Measurements from ENCODE around the gene FAM120A. TPM values are rescaled to one million over a fixed set of nuclear protein-coding genes. Genes with fewer than 3 reads are reported as not detected.

FAM120A gene
- total RNA-seq, 1 donor from 2014 or later = 142 TPM

DNA sequence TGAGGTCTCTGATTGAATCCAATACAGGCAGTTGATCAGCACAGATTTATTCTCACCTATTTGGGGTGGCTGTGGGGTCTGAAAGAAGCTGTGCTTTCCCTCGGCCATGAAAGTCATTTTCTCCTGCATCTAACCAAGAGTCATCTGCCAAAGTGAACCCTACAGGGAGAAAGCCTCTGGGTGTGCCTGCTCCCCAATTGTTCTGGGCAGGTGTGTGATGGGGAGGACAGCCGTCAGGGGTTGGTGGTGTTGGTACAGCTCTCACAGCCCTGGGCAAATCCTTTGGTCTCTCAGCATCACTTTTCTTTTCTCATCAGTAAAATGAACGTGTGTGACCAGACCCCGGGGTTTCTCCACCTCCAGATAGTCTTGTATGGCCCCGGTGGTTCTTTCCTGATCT is 127.4 kb downstream of the FAM120A start:
- DNase-seq (ENCODE audit: low read depth) = no peak

DNA sequence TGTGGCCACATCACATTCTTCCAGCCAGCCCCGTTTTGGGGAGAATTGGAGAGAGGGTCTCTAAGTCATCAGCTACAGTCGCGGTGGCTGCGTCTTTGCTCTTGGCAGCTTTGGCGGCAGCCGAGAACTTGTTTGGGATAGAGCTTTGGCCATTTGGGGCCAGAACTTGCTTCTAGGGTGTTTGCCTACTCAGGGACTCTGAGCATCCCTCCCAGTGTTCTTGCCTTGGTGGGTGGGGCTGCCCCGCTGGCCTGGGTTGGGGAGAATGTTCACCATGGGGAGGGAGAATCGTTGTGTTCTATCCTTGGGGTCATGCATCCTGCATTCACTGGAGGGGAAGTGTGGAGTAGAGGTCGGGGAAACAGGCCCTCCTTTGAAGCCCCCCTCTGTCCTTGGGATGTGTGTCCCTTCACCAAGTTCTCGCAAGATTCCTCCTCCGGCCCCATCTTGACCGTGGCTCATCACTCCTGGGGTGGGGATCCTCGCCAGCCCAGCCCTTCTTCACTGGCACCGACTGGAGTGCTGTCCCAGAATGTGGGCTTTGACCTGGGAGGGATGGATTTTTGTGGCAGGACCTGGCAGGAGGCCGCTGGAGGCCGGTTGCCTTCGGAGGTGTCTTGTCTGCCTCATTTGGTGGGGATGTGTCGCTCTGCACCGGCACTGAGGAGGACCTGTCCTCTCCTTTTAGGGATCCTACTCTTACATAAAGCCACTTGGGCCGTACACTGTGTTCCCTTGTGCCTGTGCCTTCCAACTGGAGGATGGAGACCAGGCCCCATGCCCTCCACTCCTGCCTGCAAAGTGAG is 128.4 kb downstream of the FAM120A start:
- DNase-seq (ENCODE audit: low read depth) = no peak

DNA sequence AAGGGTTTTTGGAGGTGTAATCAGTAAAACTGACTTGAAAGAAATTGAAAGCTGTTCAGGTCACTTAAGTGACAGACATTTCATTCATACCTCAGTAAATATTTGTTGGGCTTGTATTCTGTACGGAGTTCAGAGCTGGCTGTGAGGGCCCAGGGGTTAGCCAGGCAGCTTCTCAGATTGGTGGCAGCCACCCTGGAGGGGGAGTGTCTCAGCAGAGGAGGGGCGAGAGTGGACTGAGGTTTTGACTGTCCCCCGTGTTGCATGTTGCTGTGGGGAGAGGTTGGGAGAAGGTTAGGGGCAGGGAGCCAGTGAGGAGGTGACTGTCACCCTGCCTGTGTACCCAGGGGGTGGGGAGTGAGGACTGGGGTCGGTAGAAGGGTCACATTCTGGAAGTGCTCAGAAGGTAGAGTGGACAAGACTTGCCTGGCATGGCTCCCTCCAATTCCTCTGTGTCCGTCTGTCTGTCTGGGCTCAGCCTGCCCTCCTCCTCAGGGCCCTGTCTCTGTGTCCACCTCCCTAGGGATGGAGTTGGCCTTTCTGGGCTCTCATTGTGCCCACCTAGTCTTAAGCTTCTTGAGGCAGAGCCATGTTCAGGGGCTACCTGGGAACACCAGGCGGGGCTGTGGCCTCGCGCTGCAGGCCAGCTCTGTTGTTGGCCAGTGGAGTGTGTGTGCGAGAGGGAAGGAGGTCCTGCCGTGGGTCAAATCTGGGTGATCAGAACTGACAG is 129.3 kb downstream of the FAM120A start:
- no peak for DNase-seq (ENCODE audit: low read depth)

DNA sequence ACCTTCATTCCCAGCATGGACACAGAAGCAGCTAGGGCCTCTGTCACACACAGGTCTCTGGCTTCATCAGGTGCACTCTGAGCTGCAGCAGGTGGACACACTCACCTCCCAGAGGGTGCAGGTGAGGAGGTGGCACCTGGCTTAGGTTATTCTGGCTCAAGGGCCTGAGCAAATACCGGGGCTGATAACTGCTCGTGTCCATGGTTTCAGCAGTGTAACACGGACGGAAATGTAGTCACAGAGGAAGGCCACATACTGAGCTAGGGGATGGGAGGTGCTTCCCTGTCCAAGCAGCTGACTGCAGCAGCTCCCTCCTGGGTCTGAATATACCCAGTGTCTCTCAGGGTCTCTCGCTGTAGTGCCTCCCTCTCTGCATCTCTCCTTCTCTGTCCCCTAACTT is 130.6 kb downstream of the FAM120A start:
- DNase-seq (ENCODE audit: low read depth) = no peak

DNA sequence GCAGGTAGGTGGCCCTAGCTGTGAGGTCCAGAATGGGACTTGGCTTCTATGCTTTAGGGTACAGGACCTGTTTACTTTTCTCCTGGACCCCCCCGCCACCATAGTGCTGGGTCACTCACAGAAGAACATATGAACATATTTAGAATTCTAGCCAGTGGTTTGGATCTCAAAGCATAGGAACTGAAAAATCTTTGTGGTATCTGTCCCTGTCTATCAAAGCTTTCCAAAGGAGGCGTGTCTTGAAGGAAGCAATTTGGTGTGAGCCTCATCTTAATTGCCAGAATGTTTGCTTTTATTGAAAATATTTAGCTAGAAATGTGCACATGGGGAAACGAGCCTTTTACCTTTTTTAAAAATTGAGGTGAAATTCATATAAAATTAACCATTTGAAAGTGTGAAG is 131.1 kb downstream of the FAM120A start:
- DNase-seq (ENCODE audit: low read depth) = no peak

DNA sequence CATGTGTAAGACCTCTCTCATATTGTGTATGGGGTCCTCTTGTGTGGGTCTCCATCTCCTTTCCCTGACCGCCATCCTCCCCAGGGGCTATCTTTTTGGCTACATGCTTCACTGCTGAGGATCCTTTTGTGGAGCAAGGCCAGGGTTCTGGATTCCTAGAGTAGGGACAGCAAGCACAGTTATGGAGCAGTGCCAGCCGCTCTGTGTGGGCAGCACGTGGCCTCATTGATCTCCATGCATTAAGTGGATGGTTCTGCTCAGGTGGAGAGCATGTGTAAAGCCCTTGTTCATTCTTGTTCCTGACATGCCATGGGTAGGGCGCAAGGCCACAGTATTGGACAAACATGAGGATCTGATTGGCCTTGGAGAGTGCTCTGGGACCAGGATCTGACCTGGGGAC is 133.8 kb downstream of the FAM120A start:
- no peak for DNase-seq (ENCODE audit: low read depth)

DNA sequence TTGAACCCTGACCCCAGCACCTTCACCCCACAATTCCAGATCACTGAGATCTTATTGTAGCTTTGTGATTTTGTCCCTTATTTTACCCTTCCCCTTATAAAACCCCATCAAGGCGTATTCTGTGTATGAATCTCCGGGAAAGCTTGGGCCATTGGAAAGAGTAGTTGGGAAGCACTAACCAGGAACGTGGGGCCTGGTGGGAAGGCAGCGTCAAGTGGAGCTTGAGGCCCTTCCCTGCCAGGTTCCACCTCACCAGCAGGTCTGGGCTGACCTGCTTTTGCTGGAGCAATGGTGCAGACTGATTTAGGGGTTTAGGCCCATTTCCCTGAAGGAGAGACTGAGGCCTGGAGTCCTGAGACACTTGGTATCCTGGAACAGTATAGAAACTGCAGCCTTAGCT is 134.2 kb downstream of the FAM120A start:
- DNase-seq (ENCODE audit: low read depth) = no peak

DNA sequence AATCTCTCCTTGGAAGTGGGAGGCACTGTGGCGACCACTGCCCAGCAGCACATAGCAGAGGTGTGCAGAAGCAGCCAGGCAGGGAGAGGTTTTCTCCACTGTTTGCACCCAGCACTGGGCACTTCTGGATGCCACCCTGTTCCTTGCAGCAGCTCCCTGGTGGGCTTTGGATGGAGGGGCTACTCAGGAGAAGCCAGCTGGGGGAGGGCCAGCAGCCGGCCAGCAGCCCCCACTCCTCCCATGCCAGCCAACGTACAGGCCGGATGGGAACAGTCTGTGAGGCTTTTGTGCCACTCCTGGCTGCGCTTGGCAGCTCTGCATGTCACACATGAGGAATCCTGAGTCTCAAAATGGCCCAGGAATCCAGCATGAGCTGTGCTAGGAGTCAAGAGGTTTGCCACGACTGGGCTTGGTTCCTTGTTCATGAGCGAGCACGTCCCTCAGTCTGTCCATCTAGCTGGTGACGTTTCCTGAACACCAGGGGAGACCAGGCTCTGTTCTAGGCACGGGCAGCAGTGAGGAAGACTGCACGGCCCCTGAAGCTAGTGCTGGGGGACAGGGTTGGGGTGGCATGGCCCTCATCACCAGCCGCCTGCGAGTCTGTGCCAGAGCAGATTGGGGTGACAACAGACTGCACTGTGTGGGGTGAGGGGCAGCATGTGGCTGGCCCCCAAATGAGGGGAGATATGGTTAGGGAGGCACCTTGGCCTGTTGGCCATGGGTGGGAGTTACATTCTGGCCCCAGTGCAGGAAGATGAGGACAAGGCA is 135.0 kb downstream of the FAM120A start:
- DNase-seq (ENCODE audit: low read depth) = peak; percentile 70

DNA sequence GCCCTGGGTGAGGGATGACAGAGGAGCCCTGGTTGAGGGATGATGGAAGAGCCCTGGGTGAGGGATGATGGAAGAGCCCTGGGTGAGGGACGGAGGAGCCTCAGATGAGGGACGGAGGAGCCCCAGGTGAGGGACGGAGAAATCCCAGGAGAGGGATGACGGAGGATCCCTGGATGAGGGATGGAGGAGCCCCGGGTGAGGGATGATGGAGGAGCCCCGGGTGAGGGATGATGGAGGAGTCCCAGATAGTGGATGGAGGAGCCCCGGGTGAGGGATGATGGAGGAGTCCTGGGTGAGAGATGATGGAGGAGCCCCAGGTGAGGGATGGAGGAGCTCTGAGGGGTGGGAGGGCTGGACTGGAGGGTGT is 135.8 kb downstream of the FAM120A start:
- DNase-seq (ENCODE audit: low read depth) = no peak

DNA sequence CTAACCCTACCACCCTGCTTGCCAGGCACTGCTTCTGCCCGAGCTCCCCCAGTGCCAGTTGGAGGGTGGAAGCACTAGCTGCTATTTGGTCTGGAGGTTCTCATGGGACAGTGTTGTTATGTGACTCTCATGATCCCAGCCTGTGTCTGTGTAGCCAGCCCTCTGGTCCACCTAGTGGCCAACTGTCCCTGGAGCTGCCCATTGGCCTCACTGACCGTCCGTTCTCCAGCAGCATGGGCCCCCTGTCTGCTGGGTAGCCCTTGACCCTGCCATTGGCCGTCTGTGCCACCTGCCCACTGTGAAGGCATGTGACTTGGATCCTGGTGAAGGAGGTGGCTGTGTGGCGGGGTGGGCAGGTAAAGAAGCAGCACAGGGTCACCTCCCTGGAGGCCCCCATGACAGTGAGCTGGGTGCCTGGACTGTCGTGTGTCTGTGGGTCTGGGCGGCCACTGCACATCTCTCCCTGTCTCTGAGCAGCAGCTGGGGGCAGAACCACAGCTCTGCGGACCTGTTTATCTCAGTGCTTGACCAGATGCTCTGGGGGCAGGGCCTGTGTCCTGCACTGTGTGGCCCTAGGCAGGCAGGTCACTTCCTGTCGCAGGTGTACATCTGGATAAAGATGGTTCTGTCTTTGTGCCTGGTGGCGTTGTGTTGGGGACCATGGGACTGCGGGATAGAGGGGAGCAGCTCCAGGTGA is 136.3 kb downstream of the FAM120A start:
- no peak for DNase-seq (ENCODE audit: low read depth)

DNA sequence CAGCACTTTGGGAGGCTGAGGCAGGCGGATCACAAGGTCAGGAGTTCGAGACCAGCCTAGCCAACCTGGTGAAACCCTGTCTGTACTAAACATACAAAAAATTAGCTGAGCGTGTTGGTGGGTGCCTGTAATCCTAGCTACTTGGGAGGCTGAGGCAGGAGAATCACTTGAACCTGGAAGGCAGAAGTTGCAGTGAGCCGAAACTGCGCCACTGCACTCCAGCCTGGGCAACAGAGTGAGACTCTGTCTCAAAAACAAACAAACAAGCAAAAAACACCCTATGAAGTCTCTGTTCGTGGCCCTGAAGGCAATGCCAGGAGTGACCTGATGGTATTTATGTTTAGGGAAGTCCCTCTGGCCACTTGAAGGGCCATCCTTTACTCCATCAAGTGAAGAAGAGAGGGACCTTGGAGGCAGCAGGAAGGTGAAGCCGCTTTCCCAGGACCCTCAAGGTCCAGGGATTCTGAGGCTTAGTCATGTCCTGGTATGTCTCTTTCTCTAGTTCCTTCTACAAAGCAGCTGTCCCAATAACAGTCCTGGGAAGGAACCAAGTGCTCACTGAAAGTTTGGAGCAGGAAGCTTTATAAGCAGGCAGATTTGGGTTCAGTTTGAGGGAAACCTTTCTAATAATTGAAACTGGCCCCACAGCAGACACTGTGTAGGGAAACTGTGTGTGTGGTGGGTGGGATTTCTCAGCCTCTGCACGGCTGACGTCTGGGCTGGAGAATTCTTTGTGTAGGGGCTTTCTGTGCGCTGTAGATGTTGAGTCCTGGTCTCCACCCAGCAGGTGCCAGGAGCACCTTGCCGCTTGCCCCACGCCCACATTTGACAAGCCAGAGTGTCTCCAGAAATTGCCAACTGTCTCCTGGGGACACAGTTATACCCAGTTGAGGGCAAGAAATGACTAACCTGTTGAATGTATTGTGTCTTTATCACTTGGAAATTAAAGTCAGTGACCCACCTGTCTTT is 137.4 kb downstream of the FAM120A start:
- peak; percentile 41 for DNase-seq (ENCODE audit: low read depth)

DNA sequence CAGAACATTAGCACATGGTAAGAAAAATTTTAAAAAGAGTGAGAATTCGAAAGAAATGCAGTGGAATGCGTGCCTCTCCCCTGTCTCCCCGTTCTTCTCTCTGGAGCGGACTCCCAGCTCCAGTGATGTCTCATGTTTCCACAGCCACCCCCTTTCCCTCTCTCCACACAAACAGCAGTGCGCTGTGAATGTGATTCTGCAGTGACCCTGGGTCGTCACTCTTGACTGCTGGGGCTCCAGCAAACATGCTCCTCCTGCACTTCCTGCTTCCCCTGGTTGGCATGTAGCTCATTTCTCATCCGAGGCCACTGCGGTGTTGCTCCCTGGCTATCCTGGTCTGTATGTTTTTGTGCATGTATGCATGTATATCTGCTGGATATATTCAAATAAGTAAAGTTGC is 138.2 kb downstream of the FAM120A start:
- DNase-seq (ENCODE audit: low read depth) = peak; percentile 64

DNA sequence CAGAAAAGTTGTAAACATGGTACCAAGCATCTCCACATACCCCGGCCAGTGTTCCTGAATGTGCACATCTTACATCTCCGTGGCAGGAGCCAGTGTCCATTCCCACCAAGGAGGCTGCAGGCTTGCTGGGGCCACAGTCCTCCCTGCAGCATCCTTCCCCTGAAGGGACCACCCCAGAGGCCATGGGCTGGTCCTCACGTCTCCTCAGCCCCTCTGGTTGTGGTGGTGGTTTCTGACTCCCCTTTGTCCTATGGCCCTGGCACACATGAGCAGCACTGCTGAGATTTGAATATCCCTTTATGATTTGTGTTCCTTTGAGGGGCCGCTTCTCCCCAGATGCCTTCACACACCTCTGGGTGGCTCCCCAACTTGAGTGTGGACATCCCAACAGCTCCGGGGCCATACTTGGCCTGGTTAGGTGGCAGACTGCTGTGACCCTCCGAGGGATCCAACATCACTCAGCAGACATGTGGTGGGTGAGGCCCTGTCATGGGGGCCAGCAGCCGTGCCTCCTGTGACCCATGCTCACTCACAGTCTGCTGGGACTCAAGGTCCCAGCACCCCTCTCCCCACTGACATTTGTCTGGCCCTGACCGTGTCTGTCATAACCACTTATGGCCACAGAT is 139.2 kb downstream of the FAM120A start:
- DNase-seq (ENCODE audit: low read depth) = no peak

DNA sequence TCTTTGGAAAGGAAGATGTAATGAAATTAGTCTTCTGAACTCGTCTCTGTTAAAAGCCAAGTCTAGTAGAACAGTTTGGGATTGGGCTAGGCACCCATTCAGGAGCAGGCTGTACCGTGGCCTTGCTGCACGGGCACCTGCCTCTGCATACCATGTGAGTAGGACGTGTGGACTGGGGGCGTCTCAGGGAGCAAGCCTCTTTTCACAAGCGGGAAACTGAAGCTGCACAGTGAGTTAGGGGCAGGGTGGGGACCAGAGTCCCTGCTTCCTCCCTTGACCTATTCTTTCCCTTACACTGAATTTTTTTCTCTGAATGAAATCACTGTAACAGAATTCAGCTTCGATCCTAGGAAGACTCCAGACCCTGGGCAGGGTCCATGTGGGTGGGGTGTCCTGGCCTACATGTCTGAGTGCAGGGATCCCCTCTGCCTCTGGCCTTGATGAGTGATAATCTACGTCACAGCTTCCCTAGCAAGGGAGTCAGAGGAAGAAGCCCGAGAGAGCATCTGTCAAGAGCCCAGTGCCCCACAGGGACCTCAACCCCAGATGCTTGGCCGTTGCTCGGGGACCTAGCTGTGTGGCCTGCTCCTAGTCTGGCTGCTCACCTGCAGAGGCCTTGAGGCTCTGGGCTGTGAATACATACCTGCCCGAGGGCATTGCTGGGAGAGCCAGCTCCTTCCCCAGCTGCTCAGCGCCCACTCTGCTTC is 140.0 kb downstream of the FAM120A start:
- DNase-seq (ENCODE audit: low read depth) = no peak

DNA sequence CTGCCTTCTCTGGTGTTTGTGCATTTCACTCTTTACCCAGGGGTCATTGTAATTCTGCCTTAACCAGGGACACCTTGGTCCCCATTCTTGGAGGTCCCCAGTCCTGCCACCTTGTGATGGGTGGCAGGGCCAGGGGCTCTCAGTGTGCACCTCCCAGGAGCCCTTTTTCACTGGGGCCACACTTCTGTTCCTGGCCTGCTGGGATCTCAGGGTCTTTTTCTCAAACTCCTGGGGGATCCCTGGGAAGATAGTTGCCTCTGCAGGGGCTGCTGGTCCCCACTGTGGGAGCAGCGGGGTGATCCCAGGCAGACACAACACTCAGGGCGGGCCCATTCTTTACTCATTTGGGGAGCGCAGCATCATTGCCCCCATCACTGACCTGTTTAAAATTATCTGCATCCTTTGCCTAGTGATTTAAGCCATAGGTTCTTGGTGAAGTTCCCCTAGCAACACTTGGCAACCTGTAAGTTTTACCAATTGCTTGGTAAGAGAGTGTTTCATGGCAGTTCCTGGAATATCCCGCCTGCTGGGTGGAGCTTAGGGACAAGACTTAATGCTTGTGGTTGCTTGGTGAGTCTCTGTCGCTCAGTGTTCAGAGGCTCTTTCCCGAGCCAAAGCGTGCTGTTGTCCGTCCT is 140.6 kb downstream of the FAM120A start:
- DNase-seq (ENCODE audit: low read depth) = no peak

DNA sequence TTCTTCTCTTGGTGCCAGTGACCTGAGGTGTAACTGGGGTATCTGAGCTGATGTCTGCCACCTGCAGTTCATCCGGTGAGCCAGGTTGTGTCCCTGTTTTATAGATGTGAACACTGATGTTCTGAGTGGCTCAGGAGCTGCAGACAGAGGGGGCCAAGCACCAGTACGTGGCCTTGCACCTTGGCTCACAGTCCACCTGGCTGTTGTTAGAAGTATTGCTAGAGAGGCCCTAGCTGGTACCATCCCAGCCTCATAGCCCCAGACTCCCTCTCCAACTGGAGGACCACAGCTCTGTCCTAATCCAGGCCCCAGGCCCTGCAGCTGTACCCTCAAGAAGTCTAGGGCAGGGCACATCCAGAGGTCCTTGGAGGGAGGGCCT is 141.1 kb downstream of the FAM120A start:
- DNase-seq (ENCODE audit: low read depth) = no peak

DNA sequence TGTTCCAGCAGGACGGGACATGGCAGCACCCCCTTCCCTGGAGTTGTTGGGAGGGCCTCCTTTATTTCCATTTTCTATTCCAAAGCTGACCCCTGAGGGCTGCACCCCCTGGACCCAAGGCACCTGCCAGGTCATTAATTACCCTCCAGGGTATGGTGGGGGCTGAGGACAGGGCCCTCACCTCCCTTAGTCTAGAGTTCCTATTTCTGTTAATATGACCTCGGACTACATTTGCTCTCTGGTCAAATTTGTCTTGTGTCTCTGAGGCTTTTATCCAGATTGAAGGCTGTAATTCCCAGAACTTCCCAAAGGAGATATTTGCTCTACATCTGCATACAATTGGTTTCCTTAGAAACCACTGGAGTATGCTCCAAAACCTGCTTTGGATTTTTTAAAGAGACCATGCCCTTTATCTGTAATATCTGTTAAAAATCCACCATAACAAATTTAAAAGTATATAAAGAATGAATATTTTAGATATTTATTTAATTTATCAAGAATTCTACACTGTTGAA is 141.7 kb downstream of the FAM120A start:
- no peak for DNase-seq (ENCODE audit: low read depth)

DNA sequence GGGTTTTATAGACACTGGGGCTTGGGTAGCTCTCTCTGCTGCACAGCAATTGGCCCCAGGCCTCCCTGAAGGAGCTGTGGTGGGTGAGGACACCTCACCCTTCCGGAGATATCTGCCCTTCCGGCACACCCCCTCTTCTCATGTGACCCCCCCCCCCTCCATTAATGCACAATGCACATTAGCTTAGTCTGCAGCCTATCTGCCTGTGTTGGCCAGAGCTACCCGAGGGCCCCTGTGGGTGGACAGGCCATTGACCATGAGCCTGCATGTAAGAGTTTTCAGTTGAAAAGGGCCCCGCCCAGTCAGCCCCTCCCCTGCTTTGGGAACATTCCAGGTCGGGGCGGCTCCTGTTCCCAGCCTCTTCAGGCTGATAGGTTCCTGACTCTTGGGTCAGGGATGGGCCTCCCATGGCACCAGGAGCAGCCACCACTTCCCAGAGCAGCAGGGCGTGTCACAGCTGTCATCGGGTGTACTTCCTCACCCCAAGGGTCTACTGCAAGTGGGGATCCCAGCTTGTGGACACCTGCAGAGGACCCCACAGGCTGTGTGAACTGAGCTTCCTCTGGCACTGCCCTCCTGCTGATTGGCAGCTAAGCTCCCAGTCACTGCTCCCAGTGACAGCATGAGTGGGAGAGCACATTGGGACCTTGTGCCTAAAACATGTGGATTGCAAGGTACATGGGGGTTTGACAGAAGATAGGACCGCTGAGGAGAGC is 142.7 kb downstream of the FAM120A start:
- DNase-seq (ENCODE audit: low read depth) = no peak

Data from renal cortical epithelial cell (primary cell).